Fibroblast of lung (primary cell): ENCODE results near the gene CRHR1. TPM values are rescaled to one million over a fixed set of nuclear protein-coding genes. Genes with fewer than 3 reads are reported as not detected.
A peak's percentile ranks its signal among the peaks of the same experiment; 100 is the strongest.
"Not testable (repeated sequence)": the region's sequence is repeated elsewhere in the genome, so short reads cannot be mapped to it uniquely, and the experiment has no call there.

ENCODE experiments used
- DNase-seq, 2 donors: peaks; one replicate each; pipeline versions ENCODE4 v3.0.0 to v3.0.0-alpha.2; 2010; ENCODE audit warnings: low read depth in 2 of 2
- H2AFZ ChIP-seq: 2 replicates; pipeline ENCODE4 v1.5.1; 2012; ENCODE audit warnings: low read length, control low read depth, inconsistent platforms
- H3K27ac ChIP-seq: 2 replicates; pipeline ENCODE4 v1.5.1; 2011; ENCODE audit warnings: low read length, control low read depth; ENCODE audit not compliant: insufficient read depth
- H3K27me3 ChIP-seq: 2 replicates; pipeline ENCODE4 v1.5.1; 2011; ENCODE audit warnings: mild to moderate bottlenecking, low read length; ENCODE audit not compliant: control insufficient read depth, insufficient read depth
- H3K36me3 ChIP-seq: 2 replicates; pipeline ENCODE4 v1.5.1; 2011; ENCODE audit warnings: low read length; ENCODE audit not compliant: control insufficient read depth, insufficient read depth
- H3K4me1 ChIP-seq: 2 replicates; pipeline ENCODE4 v1.5.1; 2011; ENCODE audit warnings: low read length; ENCODE audit not compliant: control insufficient read depth, insufficient read depth; ENCODE audit errors: extremely low read depth
- H3K4me2 ChIP-seq: 2 replicates; pipeline ENCODE4 v1.5.1; 2011; ENCODE audit warnings: low read length, control low read depth; ENCODE audit not compliant: insufficient read depth; ENCODE audit errors: extremely low read depth
- H3K4me3 ChIP-seq, 4 experiments: fragments of 200-600 bp in 1 of 4; sonication (generic) in 1 of 4; replicated peaks in 1 of 4; 2 replicates each; pipeline ENCODE4 v1.5.1; 2011 to 2016; ENCODE audit warnings: low read length in 4 of 4, low read depth in 3 of 4, mild to moderate bottlenecking in 3 of 4, control low read depth in 2 of 4, inconsistent platforms in 1 of 4, mixed read lengths in 1 of 4; ENCODE audit not compliant: insufficient read depth in 1 of 4; ENCODE audit errors: control extremely low read depth in 1 of 4
- H3K79me2 ChIP-seq: 2 replicates; pipeline ENCODE4 v1.5.1; 2012; ENCODE audit warnings: mild to moderate bottlenecking, low read length, inconsistent platforms; ENCODE audit not compliant: control insufficient read depth, insufficient read depth
- H3K9ac ChIP-seq: 2 replicates; pipeline ENCODE4 v1.5.1; 2011; ENCODE audit warnings: mild to moderate bottlenecking, low read length, control low read depth; ENCODE audit not compliant: insufficient read depth
- H3K9me3 ChIP-seq: 2 replicates; pipeline ENCODE4 v1.5.1; 2012; ENCODE audit warnings: low read depth, low read length; ENCODE audit not compliant: control insufficient read depth, insufficient read depth
- H4K20me1 ChIP-seq: 2 replicates; pipeline ENCODE4 v1.5.1; 2011; ENCODE audit warnings: low read length; ENCODE audit not compliant: control insufficient read depth, insufficient read depth; ENCODE audit errors: extremely low read depth
- EZH2 ChIP-seq: IDR thresholded peaks from 2 replicates; pipeline ENCODE4 v1.5.1; 2012; ENCODE audit warnings: low read length, control low read depth, mild to moderate bottlenecking; ENCODE audit errors: missing control alignments
- polyA plus RNA-seq, 2 donors: library from polyadenylated mRNA; depleted of rRNA in 1 of 2; stranded (reverse) in 1 of 2; unstranded in 1 of 2; fragments of >200 nt; gene quantifications; 2 replicates each; pipeline ENCODE4 v1.2.1, GENCODE V29; 2011 to 2012; ENCODE audit warnings: missing spikeins in 1 of 2
- total RNA-seq: library from RNA; depleted of rRNA; stranded (reverse); fragments of >200 nt; gene quantifications from 2 replicates; pipeline ENCODE4 v1.2.1, GENCODE V29; 2014
- TF ChIP-seq, protein P1 (sequence below), 2 donors: IDR thresholded peaks in 1 of 2; conservative IDR thresholded peaks in 1 of 2; 1 replicate in 1 of 2; 2 replicates in 1 of 2; pipeline ENCODE4 v1.5.1; 2011 to 2012; ENCODE audit warnings: low read length in 2 of 2, control low read depth in 1 of 2, inconsistent platforms in 1 of 2, low read depth in 1 of 2, mild to moderate bottlenecking in 1 of 2

CRHR1 gene
- total and polyA plus RNA-seq, 2 donors (not counting 1 experiment from before 2014, with no cell fraction given) = not detected

DNA sequence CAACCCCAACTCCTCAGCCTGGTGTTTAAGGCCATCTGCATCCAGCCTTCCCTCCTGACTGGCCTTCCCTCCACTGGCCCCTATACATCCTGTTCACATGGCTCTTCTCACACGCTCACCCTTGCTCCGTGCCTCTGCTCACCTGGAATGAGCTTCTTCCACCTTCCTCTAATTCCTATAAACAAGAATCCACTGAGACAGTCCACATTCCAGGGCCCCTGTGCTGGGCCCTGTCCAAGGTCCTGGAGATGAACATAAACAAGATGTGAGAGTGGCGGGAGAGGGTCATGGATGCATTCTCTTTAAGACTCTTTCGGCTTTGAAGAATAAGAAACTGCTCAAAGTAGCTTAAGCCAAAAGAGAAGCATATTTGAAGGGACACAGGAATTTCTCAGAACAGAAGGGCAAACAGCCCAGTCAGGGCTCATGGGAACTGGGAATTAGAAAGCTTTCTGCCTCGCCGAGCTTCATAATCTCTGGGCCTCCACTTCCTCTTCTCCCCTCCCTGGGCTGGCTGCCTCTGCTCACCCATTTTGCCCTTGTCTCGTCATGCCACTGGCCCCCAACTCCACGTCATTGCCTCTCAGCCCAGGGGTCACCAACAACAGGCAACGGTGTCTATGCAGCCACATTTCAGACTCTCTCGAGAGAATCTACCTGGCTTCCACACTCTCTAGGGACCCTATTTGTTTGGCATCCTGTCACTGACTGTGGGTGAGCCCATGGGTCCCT is 74.0 kb downstream of the CRHR1 start:
- no peaks in the 10 kb centered on the region for H3K79me2 ChIP-seq
- DNase-seq = peak; percentile 15 to 18
- H2AFZ ChIP-seq = no peak overlapping the region
- no peaks in the 10 kb centered on the region for H3K36me3 ChIP-seq
- H3K9ac ChIP-seq = no peak overlapping the region
- H3K27me3 ChIP-seq = no peaks in the 10 kb centered on the region
- TF ChIP-seq EZH2 = no peak
- TF ChIP-seq, protein P1, sequence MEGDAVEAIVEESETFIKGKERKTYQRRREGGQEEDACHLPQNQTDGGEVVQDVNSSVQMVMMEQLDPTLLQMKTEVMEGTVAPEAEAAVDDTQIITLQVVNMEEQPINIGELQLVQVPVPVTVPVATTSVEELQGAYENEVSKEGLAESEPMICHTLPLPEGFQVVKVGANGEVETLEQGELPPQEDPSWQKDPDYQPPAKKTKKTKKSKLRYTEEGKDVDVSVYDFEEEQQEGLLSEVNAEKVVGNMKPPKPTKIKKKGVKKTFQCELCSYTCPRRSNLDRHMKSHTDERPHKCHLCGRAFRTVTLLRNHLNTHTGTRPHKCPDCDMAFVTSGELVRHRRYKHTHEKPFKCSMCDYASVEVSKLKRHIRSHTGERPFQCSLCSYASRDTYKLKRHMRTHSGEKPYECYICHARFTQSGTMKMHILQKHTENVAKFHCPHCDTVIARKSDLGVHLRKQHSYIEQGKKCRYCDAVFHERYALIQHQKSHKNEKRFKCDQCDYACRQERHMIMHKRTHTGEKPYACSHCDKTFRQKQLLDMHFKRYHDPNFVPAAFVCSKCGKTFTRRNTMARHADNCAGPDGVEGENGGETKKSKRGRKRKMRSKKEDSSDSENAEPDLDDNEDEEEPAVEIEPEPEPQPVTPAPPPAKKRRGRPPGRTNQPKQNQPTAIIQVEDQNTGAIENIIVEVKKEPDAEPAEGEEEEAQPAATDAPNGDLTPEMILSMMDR (conservative IDR thresholded peaks at IDR 0.05 in 1 of 2, IDR thresholded peaks at IDR 0.05 in 1 of 2; ENCODE audit: low read depth in 1 of 2, low read length in 2 of 2) = no peak
- H3K27ac ChIP-seq = no peak overlapping the region
- no peaks in the 10 kb centered on the region for H3K4me1 ChIP-seq
- no peak overlapping the region for H3K4me3 ChIP-seq
- no peaks in the 10 kb centered on the region for H4K20me1 ChIP-seq
- no peak overlapping the region for H3K4me2 ChIP-seq
- no peaks in the 10 kb centered on the region for H3K9me3 ChIP-seq

DNA sequence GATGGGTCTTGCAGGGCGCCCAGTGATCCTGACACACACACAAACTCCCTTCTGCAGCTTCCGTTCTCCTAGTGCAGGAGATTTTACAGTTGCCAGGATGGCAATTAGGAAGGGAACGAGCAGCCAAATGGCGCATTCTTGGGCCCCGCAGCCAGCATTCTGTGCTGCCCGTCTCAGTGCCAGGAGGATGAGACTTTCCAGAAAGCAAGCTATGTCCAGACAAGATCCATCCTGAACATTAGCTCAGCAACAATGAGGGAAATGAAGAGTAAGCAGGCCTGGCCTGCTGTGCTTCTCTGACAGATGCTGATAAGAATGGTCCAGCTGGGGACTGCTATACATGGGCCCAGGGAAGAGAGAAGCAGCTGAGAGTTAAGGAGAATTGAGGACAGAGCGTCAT is 77.0 kb downstream of the CRHR1 start:
- Histone ChIP-seq H3K79me2 (no peaks in the 10 kb centered on the region), H3K4me1 (no peaks in the 10 kb centered on the region), H3K4me3 (no peak overlapping the region), H3K4me2 (no peak overlapping the region), H4K20me1 (no peaks in the 10 kb centered on the region), H3K27ac (no peak overlapping the region), H3K9ac (no peak overlapping the region), H3K36me3 (no peaks in the 10 kb centered on the region), H2AFZ (no peak overlapping the region), H3K9me3 (no peaks in the 10 kb centered on the region), H3K27me3 (peaks cover 4% of the 10 kb centered on the region)
- no peak for TF ChIP-seq EZH2
- TF ChIP-seq, protein P1 (conservative IDR thresholded peaks at IDR 0.05 in 1 of 2, IDR thresholded peaks at IDR 0.05 in 1 of 2; ENCODE audit: low read depth in 1 of 2, low read length in 2 of 2) = no peak
- DNase-seq = no peak

DNA sequence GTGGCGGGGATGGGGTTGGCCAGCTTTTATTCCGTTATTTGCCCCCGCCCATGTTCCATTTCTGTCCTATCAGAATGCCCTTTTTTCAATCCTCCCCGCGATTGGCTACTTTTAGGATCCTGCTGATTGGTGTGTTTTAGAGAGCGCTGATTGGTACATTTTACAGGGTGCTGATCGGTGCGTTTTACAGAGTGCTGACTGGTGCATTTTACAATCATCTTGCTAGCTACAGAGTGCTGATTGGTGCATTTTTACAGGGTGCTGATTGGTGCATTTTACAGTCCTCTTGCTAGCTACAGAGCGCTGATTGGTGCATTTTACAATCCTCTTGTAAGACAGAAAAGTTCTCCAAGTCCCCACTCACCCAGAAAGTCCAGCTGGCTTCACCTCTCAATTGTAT is 78.0 kb downstream of the CRHR1 start:
- H3K4me2 ChIP-seq, H3K79me2 ChIP-seq, H3K36me3 ChIP-seq, H3K9ac ChIP-seq, H2AFZ ChIP-seq, H3K27me3 ChIP-seq, H4K20me1 ChIP-seq, H3K4me3 ChIP-seq, H3K9me3 ChIP-seq, H3K27ac ChIP-seq, H3K4me1 ChIP-seq, DNase-seq: not testable (repeated sequence)
